IPS-NIHi7 (cell line): Measurements from ENCODE around the gene POLG.

Source experiments
- DNase-seq: peaks from one replicate; pipeline ENCODE4 v3.0.0; 2012; ENCODE audit warnings: mixed read lengths; ENCODE audit errors: extremely low spot score

The POLG gene

GRCh38 chr15:89334510-89335297, at the start of gene POLG:
Gene POLG, minus strand, starts transcription at chr15:89334824. Its CDS starts 1,070 bp downstream, at chr15:89333754.
- peak; percentile 97 for DNase-seq

DNA sequence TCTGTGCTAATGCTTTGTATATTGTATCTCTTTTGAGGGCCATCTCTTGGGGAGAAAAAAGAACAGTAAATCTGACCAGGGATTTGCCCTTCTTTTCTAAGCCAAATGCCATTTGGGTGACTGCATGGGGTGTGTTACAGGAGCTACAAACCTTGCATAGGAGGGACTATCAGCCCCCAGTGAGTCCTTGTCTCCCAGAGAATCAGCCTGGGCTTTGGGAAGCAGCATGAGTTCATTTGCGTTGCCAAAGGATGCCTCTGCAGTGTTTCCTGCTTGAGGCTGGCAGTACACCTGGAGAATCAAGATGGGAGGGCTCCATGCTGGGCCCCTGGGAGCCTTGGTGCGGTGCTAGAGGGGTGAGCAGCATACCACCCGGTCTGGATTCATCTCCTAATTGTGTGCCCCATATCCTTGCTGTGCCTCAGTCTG, 49.6 kb upstream of the POLG start:
- DNase-seq, result no peak

DNA sequence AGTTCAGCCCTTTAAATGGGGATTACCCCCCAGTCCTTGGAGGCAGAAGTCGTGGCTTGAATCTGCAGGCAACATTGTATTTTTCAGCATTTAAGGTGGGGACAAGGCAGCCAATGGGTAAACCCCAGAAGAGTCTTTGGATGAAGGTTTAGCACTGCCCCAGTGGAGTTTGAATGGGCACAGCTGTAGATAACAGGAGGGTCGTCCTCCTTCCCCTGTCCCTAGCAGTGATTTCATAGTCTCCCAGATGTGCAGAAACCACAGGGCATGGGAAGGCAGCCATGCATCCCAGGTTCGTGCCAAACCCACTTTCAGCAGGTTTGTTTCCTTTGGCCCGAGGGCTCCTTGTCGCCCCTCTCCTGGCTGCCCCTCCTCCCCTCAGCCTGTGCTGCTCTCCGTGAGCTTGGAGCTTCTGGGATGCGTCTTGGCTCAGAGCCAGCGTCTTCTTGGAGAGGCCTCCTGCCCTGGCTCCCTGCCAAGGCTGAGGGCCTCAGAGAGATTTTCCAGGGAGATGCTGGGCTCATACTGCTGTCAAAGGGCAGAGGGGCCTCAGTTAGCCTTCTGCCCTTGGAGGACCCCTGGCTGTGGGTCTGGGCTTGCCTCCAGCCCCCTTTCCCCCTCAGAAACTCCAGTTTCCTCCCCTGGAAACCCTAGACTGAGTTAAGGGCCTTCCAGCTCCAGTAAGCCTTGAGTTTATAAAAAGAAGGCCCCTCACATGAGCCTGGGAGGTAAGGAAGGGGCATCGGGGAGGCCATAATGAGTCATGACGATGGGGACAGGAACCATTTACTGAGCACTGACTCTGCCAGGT, 48.9 kb upstream of the POLG start:
- no peak for DNase-seq

- DNase-seq, result no peak
Observed at GRCh38 chr15:89381888-89382686, 47.5 kb upstream of the POLG start.

DNA sequence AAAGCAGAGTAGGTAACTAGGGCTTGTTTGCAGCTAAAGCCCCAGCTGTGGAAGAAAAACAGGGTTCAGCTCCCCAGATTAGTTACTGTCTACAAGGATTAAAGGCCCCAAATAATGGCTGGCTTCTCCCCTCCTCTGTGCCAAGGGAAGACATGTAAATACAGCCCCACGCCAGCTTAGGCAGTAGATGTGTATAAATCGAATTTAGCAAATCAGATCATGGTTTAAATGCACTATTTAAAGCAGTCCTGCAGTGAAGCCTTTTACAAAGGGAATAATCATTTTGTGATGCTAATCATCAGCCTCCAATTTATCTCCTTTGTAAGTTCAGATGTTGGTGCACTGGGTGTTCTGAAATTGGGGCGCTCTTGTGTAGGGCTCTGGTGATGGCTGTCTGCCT, 46.7 kb upstream of the POLG start:
- no peak for DNase-seq

GRCh38 chr15:89379818-89380217, 45.2 kb upstream of the POLG start:
- no peak for DNase-seq

DNA sequence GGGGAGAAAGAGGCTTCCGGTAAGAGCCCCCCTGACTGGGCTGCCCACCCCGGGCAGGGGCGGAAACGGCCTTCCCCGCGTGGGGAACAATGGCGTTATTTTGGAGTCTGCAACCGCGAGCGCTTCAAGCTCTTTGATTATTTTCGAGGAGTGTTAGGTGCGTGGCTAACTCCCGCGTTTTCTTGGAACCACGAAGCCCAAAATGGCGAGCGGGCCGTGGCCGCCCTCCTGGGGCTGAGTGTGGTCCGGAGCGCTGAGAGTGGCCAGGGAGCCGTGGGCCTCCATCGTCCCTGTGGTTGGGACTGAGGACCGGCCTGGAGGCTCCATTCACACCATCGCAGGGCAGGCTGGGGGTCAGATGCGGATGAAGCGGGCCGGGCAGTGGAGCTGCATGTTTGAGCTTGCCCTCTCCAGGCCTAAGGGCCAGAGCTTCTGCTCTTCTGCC, 44.6 kb upstream of the POLG start:
- DNase-seq, result no peak

GRCh38 chr15:89378296-89379151, 43.9 kb upstream of the POLG start:
- DNase-seq, result peak; percentile 24

GRCh38 chr15:89377842-89378295, 43.2 kb upstream of the POLG start:
- DNase-seq, result no peak

DNA sequence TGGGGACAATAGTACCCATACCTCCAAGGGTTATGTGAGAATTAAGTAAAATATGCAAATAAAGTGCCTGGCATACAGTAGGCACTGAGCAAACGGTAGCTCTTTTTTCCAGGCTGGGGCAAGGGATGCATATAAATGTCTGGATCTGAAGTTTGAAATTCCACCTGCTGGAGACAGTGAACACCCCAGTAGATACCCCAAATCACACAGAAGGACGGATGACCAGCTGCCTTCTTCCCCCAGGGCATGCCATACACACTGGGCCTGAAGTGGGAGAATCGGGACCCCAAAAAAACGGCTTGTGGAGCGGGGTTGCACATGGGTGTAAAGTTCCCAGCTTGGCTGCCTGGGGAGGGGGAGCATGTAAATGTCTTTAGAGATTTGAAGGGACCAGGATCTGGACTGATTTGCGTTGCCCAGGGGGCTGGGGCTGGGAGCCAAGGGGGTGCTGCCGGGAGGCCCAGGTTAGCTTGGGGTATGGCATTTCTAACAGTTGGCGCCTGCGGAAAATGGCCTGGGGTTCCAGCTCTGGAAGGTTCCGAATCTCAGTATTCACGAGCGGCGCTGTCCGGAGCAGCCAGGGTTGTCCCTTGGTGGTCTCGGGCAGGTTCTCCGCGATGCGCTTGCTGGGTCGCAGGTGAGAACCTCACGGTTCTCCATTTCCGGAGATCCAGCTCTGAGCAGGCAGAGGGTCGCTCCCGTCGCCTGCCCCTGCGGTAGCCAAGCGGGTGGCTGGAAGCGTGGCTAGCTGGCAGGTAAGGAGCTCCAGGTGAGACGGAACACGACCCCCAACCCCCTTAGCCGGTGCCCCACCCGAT, 42.6 kb upstream of the POLG start:
- DNase-seq, result no peak

GRCh38 chr15:89376388-89376787, 41.8 kb upstream of the POLG start:
- DNase-seq, result no peak

GRCh38 chr15:89375093-89376005, 40.7 kb upstream of the POLG start:
- no peak for DNase-seq

GRCh38 chr15:89374086-89374981, 39.7 kb upstream of the POLG start:
- no peak for DNase-seq

GRCh38 chr15:89372069-89372935, 37.7 kb upstream of the POLG start:
- DNase-seq, result no peak

DNA sequence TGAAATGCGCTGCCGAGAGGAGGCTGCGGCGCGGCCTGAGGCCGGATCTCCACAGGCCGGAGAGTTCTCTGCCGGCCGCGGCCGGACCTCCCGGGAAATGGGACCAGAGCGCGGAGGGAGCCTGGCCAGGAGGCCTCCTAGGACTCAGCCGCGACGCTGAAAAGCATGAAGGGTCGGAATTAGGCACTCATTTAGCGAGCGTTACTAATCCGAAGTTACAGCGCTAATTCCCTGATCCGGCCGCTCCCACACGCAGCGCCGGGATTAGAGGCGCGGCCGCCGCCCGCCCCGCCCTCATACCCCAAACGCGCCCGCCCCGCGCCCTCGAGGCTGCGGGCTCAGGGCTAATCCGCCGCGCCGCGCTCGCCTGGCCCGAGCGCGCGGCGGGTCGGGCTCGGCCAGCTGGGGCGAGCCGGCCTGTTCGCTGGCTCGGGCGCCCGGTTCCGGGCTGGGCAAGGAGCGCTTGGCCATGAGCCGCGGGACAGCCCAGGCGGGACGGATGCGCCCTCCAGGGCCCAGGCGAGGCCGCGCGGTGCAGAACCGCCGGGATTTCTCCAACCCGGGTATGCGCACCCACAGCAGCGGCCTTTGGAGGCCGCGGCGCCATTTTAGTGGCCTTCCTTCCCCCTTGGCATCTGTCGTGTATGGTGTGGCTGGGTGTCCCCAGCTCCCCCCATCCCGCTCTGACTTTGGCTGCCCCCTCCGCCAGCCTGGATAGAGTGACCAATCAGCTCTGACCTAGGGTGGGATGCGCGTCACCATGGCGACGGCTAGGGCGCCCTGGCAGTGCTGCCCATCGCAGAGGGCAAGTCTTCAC, 36.8 kb upstream of the POLG start:
- peak; percentile 33 for DNase-seq

DNA sequence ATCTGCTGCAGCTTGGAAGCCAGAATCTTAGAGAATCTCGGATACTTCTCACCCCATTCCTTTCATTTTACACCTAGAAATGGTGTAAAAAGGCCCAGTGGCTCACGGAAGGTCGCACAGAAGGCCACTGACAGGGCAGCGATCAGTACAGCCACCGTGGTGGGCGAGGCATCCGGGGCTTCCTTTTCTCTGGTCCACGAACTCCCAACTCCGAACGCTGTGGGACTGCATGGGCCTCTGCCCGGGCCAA, 36.3 kb upstream of the POLG start:
- DNase-seq, result no peak
